ENCODE results near the gene PCDHB15. TPM values are rescaled to one million over a fixed set of nuclear protein-coding genes. Genes with fewer than 3 reads are reported as not detected.
"Not testable (repeated sequence)": the region's sequence is repeated elsewhere in the genome, so short reads cannot be mapped to it uniquely, and the experiment has no call there.

PCDHB15 gene
- polyA plus RNA-seq, 3 donors, result 11.3 to 17.3 (median 15.4) TPM

DNA sequence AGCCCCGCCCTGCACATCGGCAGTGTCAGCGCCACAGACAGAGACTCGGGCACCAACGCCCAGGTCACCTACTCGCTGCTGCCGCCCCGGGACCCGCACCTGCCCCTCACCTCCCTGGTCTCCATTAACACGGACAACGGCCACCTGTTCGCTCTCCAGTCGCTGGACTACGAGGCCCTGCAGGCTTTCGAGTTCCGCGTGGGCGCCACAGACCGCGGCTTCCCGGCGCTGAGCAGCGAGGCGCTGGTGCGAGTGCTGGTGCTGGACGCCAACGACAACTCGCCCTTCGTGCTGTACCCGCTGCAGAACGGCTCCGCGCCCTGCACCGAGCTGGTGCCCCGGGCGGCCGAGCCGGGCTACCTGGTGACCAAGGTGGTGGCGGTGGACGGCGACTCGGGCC lies 1.8 kb downstream of the PCDHB15 start:
- not testable (repeated sequence) for DNase-seq (ENCODE audit: low read depth in 3 of 3, low spot score in 2 of 3)

DNA sequence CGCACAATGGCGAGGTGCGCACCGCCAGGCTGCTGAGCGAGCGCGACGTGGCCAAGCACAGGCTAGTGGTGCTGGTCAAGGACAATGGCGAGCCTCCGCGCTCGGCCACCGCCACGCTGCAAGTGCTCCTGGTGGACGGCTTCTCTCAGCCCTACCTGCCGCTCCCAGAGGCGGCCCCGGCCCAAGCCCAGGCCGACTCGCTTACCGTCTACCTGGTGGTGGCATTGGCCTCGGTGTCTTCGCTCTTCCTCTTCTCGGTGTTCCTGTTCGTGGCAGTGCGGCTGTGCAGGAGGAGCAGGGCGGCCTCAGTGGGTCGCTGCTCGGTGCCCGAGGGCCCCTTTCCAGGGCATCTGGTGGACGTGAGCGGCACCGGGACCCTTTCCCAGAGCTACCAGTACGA lies 2.2 kb downstream of the PCDHB15 start:
- DNase-seq (ENCODE audit: low read depth in 3 of 3, low spot score in 2 of 3), result not testable (repeated sequence)

DNA sequence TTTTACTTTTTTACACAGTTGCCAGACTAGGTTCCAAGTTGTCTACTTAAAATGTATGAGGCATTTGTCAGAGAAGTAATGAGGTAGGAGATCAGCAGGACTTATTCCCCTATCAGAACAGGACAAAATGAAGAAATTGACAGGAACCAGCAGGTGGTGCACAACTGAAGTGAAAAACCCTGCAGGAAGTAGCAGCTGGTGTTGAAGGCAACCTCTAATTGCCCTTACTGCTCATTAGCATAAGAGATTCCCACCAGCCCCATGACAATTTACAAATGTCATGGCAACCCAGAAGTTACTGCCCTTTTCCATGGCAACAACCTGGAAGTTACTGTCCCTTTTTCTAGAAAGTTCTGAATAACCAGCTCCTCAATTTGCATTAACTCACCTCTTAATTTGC lies 5.4 kb downstream of the PCDHB15 start:
- no peak for DNase-seq (ENCODE audit: low read depth in 3 of 3, low spot score in 2 of 3)

DNA sequence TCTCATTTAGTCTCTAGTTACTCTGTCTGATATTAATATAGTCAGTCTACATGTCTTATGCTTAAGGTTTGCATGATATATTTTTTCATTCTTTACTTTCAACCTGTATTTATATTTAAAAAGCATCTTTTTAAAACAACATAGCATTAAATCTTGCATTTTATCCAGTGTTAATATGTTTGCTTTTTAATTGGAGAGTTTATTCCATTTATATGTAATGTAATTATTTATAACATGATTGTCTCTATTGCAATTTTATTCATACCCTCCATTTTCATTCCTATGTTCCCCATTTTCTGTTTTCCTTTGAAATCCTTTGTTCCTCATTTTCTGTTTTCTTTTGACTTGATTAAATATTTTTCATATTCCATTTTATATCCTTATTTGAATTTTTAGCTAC lies 13.3 kb downstream of the PCDHB15 start:
- no peak for DNase-seq (ENCODE audit: low read depth in 3 of 3, low spot score in 2 of 3)

DNA sequence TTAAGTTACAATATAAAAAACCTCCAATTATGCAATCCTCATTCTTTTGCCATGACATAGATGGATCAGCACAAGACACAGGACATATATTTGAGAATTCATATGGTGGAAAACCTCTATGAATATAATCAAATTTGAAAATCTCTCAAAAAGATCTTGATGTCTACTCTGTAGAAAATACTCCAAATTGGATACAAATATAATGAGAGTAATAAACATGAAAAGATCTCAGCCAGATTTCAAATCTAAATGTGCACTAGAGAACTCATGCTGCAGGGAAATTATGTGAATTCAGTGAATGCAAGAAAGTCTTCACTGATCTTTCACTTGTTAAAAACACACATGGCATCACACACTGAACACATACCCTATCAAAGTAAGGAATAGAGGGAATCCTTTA lies 13.8 kb downstream of the PCDHB15 start:
- DNase-seq (ENCODE audit: low read depth in 3 of 3, low spot score in 2 of 3), result no peak

DNA sequence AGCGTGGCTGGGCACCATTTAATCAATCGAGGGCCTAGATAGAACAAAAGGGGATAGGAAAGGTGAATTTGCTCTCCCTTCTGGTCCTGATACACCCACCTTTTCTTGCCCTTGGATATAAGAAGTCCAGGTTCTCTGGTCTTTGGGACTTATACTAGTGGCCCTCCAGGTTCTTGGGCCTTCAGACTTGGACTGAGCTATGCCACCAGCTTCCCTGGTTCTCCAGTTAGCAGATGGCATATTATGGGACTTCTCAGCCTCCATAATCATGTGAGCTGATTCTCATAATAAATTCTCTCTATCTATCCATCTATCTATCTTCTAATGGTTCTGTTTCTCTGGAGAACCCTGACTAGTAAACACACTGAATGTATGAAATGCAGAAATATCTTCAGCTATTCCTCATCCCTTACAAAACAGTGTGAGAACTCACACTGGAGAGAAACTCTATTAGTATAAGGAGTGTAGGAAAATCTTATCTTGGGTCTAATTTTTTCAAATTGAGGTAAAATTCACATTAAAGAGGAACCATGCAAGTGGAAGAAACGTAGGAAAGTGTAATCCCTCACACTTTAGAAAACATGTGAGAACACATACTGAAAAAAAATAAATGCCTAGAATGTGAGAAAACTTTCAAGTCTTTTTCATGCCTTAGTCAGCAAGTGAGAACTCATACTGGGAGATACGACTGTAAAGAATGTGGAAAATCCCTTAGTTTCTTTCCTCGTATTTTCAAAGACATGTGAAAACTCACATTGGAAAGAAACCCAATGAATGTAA lies 15.5 kb downstream of the PCDHB15 start:
- no peak for DNase-seq (ENCODE audit: low read depth in 3 of 3, low spot score in 2 of 3)

DNA sequence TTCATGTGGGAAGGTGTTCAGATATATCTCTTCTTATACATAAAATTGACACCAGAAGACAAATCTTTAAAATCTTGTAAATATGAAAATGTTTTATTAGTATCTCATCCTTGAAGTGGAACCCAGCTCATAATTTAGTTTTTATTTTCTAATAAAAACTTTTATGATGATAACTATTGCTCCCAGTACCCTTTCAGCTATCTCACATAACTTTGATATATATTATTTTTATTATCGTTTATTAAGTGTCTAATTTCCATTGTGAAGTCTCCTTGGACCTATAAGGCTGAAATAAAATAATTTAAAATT lies 16.0 kb downstream of the PCDHB15 start:
- DNase-seq (ENCODE audit: low read depth in 3 of 3, low spot score in 2 of 3), result no peak

DNA sequence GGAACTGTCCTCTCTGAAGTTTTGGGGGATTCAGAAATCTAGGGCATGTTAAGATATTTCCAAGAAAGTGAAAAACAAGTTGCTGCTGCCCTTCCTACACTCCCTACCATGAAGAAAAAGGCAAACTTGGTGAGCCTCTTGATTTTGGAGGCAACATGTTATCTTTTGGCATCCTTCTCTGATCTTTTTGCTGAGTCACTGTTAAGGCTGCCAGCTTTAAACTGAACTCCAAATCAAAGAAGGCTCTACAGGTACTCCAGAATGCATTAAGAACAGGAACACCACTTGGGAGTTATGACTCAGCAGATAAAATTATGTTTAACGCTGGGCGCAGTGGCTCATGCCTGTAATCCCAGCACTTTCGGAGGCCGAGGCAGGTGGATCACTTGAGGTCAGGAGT lies 24.0 kb downstream of the PCDHB15 start:
- no peak for DNase-seq (ENCODE audit: low read depth in 3 of 3, low spot score in 2 of 3)

DNA sequence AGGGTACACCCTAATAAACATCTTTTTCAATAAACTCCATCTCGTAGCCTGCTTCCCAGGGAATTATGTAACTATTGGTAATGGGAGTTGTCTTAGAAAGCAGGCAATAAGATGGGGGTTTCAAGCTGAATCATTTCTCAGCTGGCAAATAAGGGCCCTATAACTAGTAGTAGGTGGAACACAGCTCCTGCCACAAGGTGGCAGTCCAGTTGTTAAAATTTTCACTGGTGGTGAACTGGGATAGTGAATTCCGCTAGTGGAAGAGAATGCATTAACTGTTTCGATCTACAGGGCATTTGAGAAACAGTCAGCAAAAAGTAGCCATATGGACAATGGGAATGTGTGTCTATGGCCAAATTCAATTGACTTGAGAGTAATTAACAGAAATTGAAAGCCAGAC lies 27.7 kb downstream of the PCDHB15 start:
- no peak for DNase-seq (ENCODE audit: low read depth in 3 of 3, low spot score in 2 of 3)

DNA sequence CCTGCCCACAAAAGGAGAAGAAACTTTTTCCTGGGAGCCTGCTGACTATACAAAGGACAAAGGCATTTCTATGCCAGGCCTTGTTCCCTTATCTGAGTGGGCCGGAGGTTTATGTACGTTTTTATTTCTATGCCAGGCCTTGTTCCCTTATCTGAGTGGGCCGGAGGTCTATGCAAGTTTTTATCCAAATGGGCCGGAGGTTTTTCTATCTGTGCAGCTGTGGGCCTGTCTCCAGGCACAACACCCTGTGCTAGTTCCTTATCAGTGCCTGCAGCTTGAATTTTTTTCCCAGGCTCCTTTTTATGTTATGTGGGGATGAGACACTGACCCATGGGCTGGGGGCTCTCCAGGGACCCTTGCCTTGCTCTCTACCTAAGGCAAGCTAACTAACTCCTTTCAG lies 53.2 kb downstream of the PCDHB15 start:
- DNase-seq (ENCODE audit: low read depth in 3 of 3, low spot score in 2 of 3), result no peak

Other genes starting within 250 kb of the PCDHB15 start
- under 1 TPM; 0.06 to 0.08 (median 0.08) TPM for gene PCDHB1, start 194.0 kb upstream of the PCDHB15 start, polyA plus RNA-seq (ENCODE audit: insufficient read length in 3 of 3)
- 1 to 10 TPM; 3.8 to 7.9 (median 6.0) TPM for gene PCDHB2, start 150.8 kb upstream of the PCDHB15 start, polyA plus RNA-seq (ENCODE audit: insufficient read length in 3 of 3)
- 1 to 10 TPM; 2.6 to 4.0 (median 3.4) TPM for gene PCDHB3, start 144.9 kb upstream of the PCDHB15 start, polyA plus RNA-seq (ENCODE audit: insufficient read length in 3 of 3)
- gene PCDHB4, start 123.6 kb upstream of the PCDHB15 start, polyA plus RNA-seq (ENCODE audit: insufficient read length in 3 of 3), result 1 to 10 TPM; 1.8 to 2.9 (median 1.9) TPM
- 1 to 10 TPM; 6.6 to 8.5 (median 8.1) TPM for gene PCDHB5, start 110.2 kb upstream of the PCDHB15 start, polyA plus RNA-seq (ENCODE audit: insufficient read length in 3 of 3)
- 1 to 10 TPM; 2.2 to 3.8 (median 3.2) TPM for gene PCDHB6, start 95.3 kb upstream of the PCDHB15 start, polyA plus RNA-seq (ENCODE audit: insufficient read length in 3 of 3)
- 1 to 10 TPM; 4.7 to 5.5 (median 5.3) TPM for gene PCDHB7, start 72.8 kb upstream of the PCDHB15 start, polyA plus RNA-seq (ENCODE audit: insufficient read length in 3 of 3)
- gene PCDHB8, start 67.6 kb upstream of the PCDHB15 start, polyA plus RNA-seq (ENCODE audit: insufficient read length in 3 of 3), result 1 to 10 TPM; 1.5 to 4.2 (median 3.2) TPM
- 1 to 10 TPM; 3.6 to 7.2 (median 5.0) TPM for gene PCDHB16, start 63.0 kb upstream of the PCDHB15 start, polyA plus RNA-seq (ENCODE audit: insufficient read length in 3 of 3)
- gene PCDHB9, start 58.2 kb upstream of the PCDHB15 start, polyA plus RNA-seq (ENCODE audit: insufficient read length in 3 of 3), result 1 to 10 TPM; 4.3 to 5.0 (median 4.9) TPM
- gene PCDHB10, start 53.0 kb upstream of the PCDHB15 start, polyA plus RNA-seq (ENCODE audit: insufficient read length in 3 of 3), result 1 to 10 TPM; 5.6 to 9.2 (median 7.9) TPM
- 1 to 10 TPM; 4.3 to 6.0 (median 5.6) TPM for gene PCDHB11, start 45.8 kb upstream of the PCDHB15 start, polyA plus RNA-seq (ENCODE audit: insufficient read length in 3 of 3)
- gene PCDHB12, start 36.7 kb upstream of the PCDHB15 start, polyA plus RNA-seq (ENCODE audit: insufficient read length in 3 of 3), result 1 to 10 TPM; 4.7 to 5.8 (median 4.8) TPM
- gene PCDHB13, start 31.5 kb upstream of the PCDHB15 start, polyA plus RNA-seq (ENCODE audit: insufficient read length in 3 of 3), result 1 to 10 TPM; 5.4 to 6.3 (median 5.6) TPM
- 10 to 100 TPM in 1 of 3 donors, 1 to 10 TPM in 2; 7.2 to 10.5 (median 8.5) TPM for gene PCDHB14, start 22.1 kb upstream of the PCDHB15 start, polyA plus RNA-seq (ENCODE audit: insufficient read length in 3 of 3)
- gene SLC25A2, start 58.7 kb downstream of the PCDHB15 start, polyA plus RNA-seq (ENCODE audit: insufficient read length in 3 of 3), result not detected
- gene TAF7, start 75.4 kb downstream of the PCDHB15 start, polyA plus RNA-seq (ENCODE audit: insufficient read length in 3 of 3), result 100 to 1,000 TPM; 178 to 194 (median 190) TPM
- 1 to 10 TPM in 1 of 3 donors, under 1 TPM in 2; 0.78 to 1.2 (median 0.92) TPM for gene PCDHGA1, start 85.1 kb downstream of the PCDHB15 start, polyA plus RNA-seq (ENCODE audit: insufficient read length in 3 of 3)
- 1 to 10 TPM; 6.0 to 7.0 (median 6.8) TPM for gene PCDHGA2, start 93.4 kb downstream of the PCDHB15 start, polyA plus RNA-seq (ENCODE audit: insufficient read length in 3 of 3)
- 1 to 10 TPM; 2.4 to 4.3 (median 3.1) TPM for gene PCDHGA3, start 98.4 kb downstream of the PCDHB15 start, polyA plus RNA-seq (ENCODE audit: insufficient read length in 3 of 3)
- 1 to 10 TPM; 1.3 to 2.1 (median 1.9) TPM for gene PCDHGB1, start 104.7 kb downstream of the PCDHB15 start, polyA plus RNA-seq (ENCODE audit: insufficient read length in 3 of 3)
- 1 to 10 TPM; 2.2 to 3.2 (median 2.2) TPM for gene PCDHGA4, start 109.6 kb downstream of the PCDHB15 start, polyA plus RNA-seq (ENCODE audit: insufficient read length in 3 of 3)
- gene PCDHGB2, start 114.6 kb downstream of the PCDHB15 start, polyA plus RNA-seq (ENCODE audit: insufficient read length in 3 of 3), result 1 to 10 TPM; 3.2 to 3.9 (median 3.9) TPM
- 1 to 10 TPM; 2.2 to 2.8 (median 2.4) TPM for gene PCDHGA5, start 118.8 kb downstream of the PCDHB15 start, polyA plus RNA-seq (ENCODE audit: insufficient read length in 3 of 3)
- gene PCDHGB3, start 124.8 kb downstream of the PCDHB15 start, polyA plus RNA-seq (ENCODE audit: insufficient read length in 3 of 3), result 1 to 10 TPM; 1.4 to 2.6 (median 1.7) TPM
- 1 to 10 TPM; 4.2 to 7.8 (median 5.8) TPM for gene PCDHGA6, start 128.5 kb downstream of the PCDHB15 start, polyA plus RNA-seq (ENCODE audit: insufficient read length in 3 of 3)
- gene PCDHGA7, start 137.3 kb downstream of the PCDHB15 start, polyA plus RNA-seq (ENCODE audit: insufficient read length in 3 of 3), result 1 to 10 TPM; 1.6 to 2.3 (median 2.2) TPM
- 1 to 10 TPM; 5.3 to 6.0 (median 5.5) TPM for gene PCDHGB4, start 142.3 kb downstream of the PCDHB15 start, polyA plus RNA-seq (ENCODE audit: insufficient read length in 3 of 3)
- under 1 TPM; 0.29 to 0.40 (median 0.30) TPM for gene PCDHGA8, start 147.2 kb downstream of the PCDHB15 start, polyA plus RNA-seq (ENCODE audit: insufficient read length in 3 of 3)
- gene PCDHGB5, start 152.6 kb downstream of the PCDHB15 start, polyA plus RNA-seq (ENCODE audit: insufficient read length in 3 of 3), result 1 to 10 TPM; 7.8 to 9.7 (median 8.3) TPM
- 1 to 10 TPM; 4.9 to 6.0 (median 5.3) TPM for gene PCDHGA9, start 157.4 kb downstream of the PCDHB15 start, polyA plus RNA-seq (ENCODE audit: insufficient read length in 3 of 3)
- gene PCDHGB6, start 162.6 kb downstream of the PCDHB15 start, polyA plus RNA-seq (ENCODE audit: insufficient read length in 3 of 3), result 1 to 10 TPM; 6.6 to 8.2 (median 6.8) TPM
- 1 to 10 TPM; 3.1 to 3.5 (median 3.2) TPM for gene PCDHGA10, start 167.6 kb downstream of the PCDHB15 start, polyA plus RNA-seq (ENCODE audit: insufficient read length in 3 of 3)
- 10 to 100 TPM; 12.4 to 16.9 (median 14.0) TPM for gene PCDHGB7, start 172.3 kb downstream of the PCDHB15 start, polyA plus RNA-seq (ENCODE audit: insufficient read length in 3 of 3)
- 1 to 10 TPM; 4.4 to 4.7 (median 4.7) TPM for gene PCDHGA11, start 175.7 kb downstream of the PCDHB15 start, polyA plus RNA-seq (ENCODE audit: insufficient read length in 3 of 3)
- gene PCDHGA12, start 185.1 kb downstream of the PCDHB15 start, polyA plus RNA-seq (ENCODE audit: insufficient read length in 3 of 3), result 1 to 10 TPM in 2 of 3 donors, under 1 TPM in 1; 0.94 to 1.4 (median 1.3) TPM
- gene PCDHGC3, start 230.6 kb downstream of the PCDHB15 start, polyA plus RNA-seq (ENCODE audit: insufficient read length in 3 of 3), result 100 to 1,000 TPM; 103 to 113 (median 107) TPM
- gene PCDHGC4, start 239.6 kb downstream of the PCDHB15 start, polyA plus RNA-seq (ENCODE audit: insufficient read length in 3 of 3), result 1 to 10 TPM; 2.4 to 2.9 (median 2.9) TPM
- under 1 TPM; 0.27 to 0.32 (median 0.29) TPM for gene PCDHGC5, start 243.7 kb downstream of the PCDHB15 start, polyA plus RNA-seq (ENCODE audit: insufficient read length in 3 of 3)

Data from right renal cortex interstitium (tissue), 3 donors.